ENCODE measurements around the gene TCF7L1. TPM values are rescaled to one million over a fixed set of nuclear protein-coding genes. Genes with fewer than 3 reads are reported as not detected.

TCF7L1 gene
- polyA plus RNA-seq, 1 experiment, result 3.2 TPM

DNA sequence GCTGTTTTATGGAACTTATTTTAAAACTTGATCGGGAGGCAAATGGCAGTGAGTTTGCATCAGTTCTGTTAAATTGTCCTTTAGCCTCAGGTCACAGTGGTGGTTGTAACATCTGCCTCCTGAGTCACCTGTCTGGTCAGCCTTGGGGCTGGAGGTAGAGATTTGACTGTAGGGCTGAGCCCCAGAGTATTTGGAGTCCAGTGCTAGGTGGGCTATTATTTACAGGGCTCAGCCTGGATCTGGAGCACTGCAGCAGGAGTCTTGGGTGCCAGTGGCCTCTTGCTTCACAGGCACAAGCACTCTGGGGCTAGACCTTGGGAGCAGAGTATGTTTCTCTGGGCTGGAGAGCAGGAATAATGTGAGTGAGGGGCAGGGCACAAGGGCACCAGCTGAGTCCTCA lies 32.8 kb downstream of the TCF7L1 start:
- DNase-seq (ENCODE audit: low read depth), result no peak
- H3K4me3 ChIP-seq (ENCODE audit: low read depth, low read length), result no peak overlapping the region
- ChIA-PET POLR2A (no interaction called here), CTCF (interaction anchor here (0.6 to 2.1 kb wide), 3 partner anchors 19 to 119 kb away, joined by 3 to 5 read pairs (median 4); no protein-coding TSS in a partner anchor)
- H3K27me3 ChIP-seq (ENCODE audit: control insufficient read depth, insufficient read depth, low read length), result no peaks in the 10 kb centered on the region
- H3K36me3 ChIP-seq (ENCODE audit: control insufficient read depth, insufficient read depth, low read length), result no peaks in the 10 kb centered on the region
- TF ChIP-seq, protein P1, sequence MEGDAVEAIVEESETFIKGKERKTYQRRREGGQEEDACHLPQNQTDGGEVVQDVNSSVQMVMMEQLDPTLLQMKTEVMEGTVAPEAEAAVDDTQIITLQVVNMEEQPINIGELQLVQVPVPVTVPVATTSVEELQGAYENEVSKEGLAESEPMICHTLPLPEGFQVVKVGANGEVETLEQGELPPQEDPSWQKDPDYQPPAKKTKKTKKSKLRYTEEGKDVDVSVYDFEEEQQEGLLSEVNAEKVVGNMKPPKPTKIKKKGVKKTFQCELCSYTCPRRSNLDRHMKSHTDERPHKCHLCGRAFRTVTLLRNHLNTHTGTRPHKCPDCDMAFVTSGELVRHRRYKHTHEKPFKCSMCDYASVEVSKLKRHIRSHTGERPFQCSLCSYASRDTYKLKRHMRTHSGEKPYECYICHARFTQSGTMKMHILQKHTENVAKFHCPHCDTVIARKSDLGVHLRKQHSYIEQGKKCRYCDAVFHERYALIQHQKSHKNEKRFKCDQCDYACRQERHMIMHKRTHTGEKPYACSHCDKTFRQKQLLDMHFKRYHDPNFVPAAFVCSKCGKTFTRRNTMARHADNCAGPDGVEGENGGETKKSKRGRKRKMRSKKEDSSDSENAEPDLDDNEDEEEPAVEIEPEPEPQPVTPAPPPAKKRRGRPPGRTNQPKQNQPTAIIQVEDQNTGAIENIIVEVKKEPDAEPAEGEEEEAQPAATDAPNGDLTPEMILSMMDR (IDR thresholded peaks at IDR 0.05; ENCODE audit: insufficient read depth, low read depth, low read length), result no peak

DNA sequence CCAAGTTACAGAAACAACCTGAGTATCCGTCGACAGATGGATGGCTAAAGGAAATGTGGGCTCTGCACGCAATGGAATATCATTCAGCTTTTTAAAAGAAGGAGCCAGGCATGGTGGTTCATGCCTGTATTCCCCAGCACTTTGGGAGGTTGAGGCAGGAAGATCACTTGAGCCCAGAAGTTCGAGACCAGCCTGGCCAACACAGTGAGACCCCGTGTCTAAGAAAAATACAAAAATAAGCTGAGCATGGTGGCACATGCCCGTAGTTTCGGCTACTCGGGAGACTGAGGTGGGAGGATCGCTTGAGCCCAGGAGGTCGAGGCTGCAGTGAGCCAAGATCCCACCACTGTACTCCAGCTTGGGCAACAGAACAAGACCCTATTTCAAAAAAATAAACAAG lies 34.3 kb downstream of the TCF7L1 start:
- no peaks in the 10 kb centered on the region for H3K27me3 ChIP-seq (ENCODE audit: control insufficient read depth, insufficient read depth, low read length)
- TF ChIP-seq, protein P1 (IDR thresholded peaks at IDR 0.05; ENCODE audit: insufficient read depth, low read depth, low read length), result no peak
- DNase-seq (ENCODE audit: low read depth), result no peak
- POLR2A ChIA-PET, result no interaction called here
- no peaks in the 10 kb centered on the region for H3K36me3 ChIP-seq (ENCODE audit: control insufficient read depth, insufficient read depth, low read length)
- H3K4me3 ChIP-seq (ENCODE audit: low read depth, low read length), result no peak overlapping the region
- CTCF ChIA-PET, result interaction anchor here (1.0 to 1.7 kb wide), 5 partner anchors 35 to 134 kb away, joined by 3 to 5 read pairs (median 3); no protein-coding TSS in a partner anchor

DNA sequence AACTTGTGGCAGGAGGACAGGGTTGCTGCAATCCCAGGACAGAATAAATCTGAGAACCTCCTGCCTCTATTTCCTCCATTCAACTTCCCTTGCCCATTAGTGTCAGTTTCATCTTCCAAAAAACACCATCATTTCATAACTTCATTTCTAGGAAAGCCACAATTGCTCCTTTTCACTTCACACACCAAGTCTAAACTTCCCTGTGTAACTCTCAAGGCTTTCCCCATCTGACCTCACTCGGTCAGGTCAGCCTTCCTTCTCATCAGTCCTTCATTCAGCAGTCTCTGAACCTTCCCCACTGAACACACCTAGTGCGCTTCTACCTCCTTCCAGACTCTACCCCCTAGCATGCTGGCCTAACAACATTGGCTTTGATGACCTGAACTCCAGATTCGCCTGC lies 35.8 kb downstream of the TCF7L1 start:
- DNase-seq (ENCODE audit: low read depth), result no peak
- TF ChIP-seq, protein P1 (IDR thresholded peaks at IDR 0.05; ENCODE audit: insufficient read depth, low read depth, low read length), result no peak
- ChIA-PET CTCF (no interaction called here), POLR2A (no interaction called here)
- H3K36me3 ChIP-seq (ENCODE audit: control insufficient read depth, insufficient read depth, low read length), result no peaks in the 10 kb centered on the region
- no peak overlapping the region for H3K4me3 ChIP-seq (ENCODE audit: low read depth, low read length)
- no peaks in the 10 kb centered on the region for H3K27me3 ChIP-seq (ENCODE audit: control insufficient read depth, insufficient read depth, low read length)

DNA sequence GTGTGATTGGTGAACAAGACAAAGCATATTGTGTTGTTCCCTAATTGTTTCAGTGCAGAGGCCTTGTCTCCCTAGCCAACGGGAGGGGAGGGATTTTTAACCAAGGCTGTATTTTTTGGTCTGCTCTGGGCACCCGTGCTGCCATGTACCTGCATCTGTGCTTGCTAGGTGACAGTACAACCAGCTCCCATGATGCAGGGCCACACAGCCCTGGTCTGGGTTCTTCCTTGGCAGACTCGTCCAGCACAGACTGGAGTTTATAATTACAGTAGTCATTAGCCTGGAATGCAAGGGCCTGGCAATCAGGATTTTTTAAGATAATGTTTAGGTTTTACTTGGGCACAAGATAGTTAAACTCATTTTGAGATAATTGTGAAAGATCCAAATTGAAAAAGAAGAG lies 36.4 kb downstream of the TCF7L1 start:
- POLR2A ChIA-PET, result no interaction called here
- TF ChIP-seq, protein P1 (IDR thresholded peaks at IDR 0.05; ENCODE audit: insufficient read depth, low read depth, low read length), result no peak
- H3K36me3 ChIP-seq (ENCODE audit: control insufficient read depth, insufficient read depth, low read length), result no peaks in the 10 kb centered on the region
- no peaks in the 10 kb centered on the region for H3K27me3 ChIP-seq (ENCODE audit: control insufficient read depth, insufficient read depth, low read length)
- no peak for DNase-seq (ENCODE audit: low read depth)
- no peak overlapping the region for H3K4me3 ChIP-seq (ENCODE audit: low read depth, low read length)
- CTCF ChIA-PET, result no interaction called here

- Histone ChIP-seq H3K4me3 (ENCODE audit: low read depth, low read length) (no peak overlapping the region), H3K36me3 (ENCODE audit: control insufficient read depth, insufficient read depth, low read length) (no peaks in the 10 kb centered on the region), H3K27me3 (ENCODE audit: control insufficient read depth, insufficient read depth, low read length) (no peaks in the 10 kb centered on the region)
- ChIA-PET CTCF (interaction anchor here (0.8 to 1.9 kb wide), 2 partner anchors 8 to 86 kb away, joined by 4 read pairs; no protein-coding TSS in a partner anchor), POLR2A (no interaction called here)
- DNase-seq (ENCODE audit: low read depth), result no peak
- TF ChIP-seq, protein P1 (IDR thresholded peaks at IDR 0.05; ENCODE audit: insufficient read depth, low read depth, low read length), result no peak
Observed at GRCh38 chr2:85170938-85171475, 37.8 kb downstream of the TCF7L1 start.
